ENCODE measurements around the gene TANGO6.

Gene TANGO6

DNA sequence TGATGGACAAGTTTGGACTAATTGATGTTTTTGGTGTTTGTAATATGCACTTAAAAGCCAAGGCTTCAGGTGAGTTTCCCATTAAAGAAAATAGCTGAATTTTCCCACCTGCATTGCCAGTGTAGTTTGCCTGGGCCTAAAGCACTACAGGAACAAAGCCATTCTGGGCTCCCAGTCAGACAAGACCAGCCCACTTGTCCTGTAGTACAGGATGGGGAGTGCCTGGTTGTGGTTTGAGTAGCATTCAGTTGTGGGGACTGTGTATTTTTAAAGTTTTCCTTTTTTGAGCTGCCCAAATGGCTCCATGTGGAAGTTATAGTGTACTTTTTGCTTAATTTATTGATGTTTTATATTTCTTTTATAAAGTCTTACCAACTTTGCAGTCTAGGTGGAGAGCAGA lies 91.7 kb downstream of the TANGO6 start:
- Histone ChIP-seq H3K4me3 (ENCODE audit: low read depth in 1 of 2, low read length in 1 of 2) (no peak overlapping the region), H3K27me3 (no peaks in the 10 kb centered on the region), H3K9me3 (no peaks in the 10 kb centered on the region), H3K36me3 (peaks cover 30% of the 10 kb centered on the region), H3K4me1 (ENCODE audit: control insufficient read depth in 1 of 2, insufficient read depth in 1 of 2, low read depth in 1 of 2, low read length in 1 of 2) (no peaks in the 10 kb centered on the region), H3K27ac (no peak overlapping the region)
- TF ChIP-seq, protein P1, sequence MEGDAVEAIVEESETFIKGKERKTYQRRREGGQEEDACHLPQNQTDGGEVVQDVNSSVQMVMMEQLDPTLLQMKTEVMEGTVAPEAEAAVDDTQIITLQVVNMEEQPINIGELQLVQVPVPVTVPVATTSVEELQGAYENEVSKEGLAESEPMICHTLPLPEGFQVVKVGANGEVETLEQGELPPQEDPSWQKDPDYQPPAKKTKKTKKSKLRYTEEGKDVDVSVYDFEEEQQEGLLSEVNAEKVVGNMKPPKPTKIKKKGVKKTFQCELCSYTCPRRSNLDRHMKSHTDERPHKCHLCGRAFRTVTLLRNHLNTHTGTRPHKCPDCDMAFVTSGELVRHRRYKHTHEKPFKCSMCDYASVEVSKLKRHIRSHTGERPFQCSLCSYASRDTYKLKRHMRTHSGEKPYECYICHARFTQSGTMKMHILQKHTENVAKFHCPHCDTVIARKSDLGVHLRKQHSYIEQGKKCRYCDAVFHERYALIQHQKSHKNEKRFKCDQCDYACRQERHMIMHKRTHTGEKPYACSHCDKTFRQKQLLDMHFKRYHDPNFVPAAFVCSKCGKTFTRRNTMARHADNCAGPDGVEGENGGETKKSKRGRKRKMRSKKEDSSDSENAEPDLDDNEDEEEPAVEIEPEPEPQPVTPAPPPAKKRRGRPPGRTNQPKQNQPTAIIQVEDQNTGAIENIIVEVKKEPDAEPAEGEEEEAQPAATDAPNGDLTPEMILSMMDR (IDR thresholded peaks at IDR 0.05), result no peak

DNA sequence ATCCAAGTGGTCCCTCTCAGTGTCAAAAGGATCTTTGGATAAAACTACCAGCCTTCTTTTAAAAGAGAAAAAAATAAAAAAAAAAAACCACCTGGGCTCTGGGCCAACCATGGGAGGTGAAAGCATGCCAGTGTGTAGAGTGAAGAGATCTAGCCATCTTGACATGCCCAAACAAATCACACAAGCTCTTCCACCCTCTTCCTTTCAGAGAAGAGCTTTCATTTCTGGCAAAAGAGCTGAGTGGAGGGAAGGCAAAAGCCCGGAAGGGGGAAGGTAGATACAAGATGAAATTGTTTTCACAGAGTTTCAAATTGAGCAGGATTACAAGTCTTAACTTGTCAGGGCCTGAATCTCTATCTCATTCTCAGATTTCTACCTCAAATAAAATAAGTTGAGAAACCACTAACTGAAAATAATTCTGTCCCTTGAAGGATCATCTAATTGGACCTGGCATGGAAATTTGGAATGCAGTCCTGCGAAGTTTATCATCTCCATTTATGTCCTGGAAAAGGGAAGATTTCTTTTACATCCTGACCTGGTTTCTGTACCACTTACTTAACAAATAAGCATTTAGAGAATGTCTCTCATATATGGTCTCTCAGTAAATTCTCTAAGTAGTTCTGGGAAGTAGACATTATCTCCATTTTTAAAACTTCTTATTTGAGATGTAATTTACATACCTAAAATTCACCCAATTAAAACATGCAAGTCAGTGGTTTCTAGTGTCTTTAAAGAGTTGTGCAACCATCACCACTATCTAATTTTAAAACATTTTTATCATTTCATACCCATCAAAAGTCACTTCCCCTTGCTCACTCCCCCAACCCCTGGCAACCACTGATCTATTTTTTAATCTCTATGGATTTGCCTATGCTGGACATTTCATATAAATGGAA lies 93.7 kb downstream of the TANGO6 start:
- Histone ChIP-seq H3K36me3 (peaks cover 12% of the 10 kb centered on the region), H3K4me1 (ENCODE audit: control insufficient read depth in 1 of 2, insufficient read depth in 1 of 2, low read depth in 1 of 2, low read length in 1 of 2) (no peaks in the 10 kb centered on the region), H3K27me3 (no peaks in the 10 kb centered on the region), H3K9me3 (no peaks in the 10 kb centered on the region), H3K27ac (no peak overlapping the region), H3K4me3 (ENCODE audit: low read depth in 1 of 2, low read length in 1 of 2) (no peak overlapping the region)
- TF ChIP-seq, protein P1 (IDR thresholded peaks at IDR 0.05), result no peak

DNA sequence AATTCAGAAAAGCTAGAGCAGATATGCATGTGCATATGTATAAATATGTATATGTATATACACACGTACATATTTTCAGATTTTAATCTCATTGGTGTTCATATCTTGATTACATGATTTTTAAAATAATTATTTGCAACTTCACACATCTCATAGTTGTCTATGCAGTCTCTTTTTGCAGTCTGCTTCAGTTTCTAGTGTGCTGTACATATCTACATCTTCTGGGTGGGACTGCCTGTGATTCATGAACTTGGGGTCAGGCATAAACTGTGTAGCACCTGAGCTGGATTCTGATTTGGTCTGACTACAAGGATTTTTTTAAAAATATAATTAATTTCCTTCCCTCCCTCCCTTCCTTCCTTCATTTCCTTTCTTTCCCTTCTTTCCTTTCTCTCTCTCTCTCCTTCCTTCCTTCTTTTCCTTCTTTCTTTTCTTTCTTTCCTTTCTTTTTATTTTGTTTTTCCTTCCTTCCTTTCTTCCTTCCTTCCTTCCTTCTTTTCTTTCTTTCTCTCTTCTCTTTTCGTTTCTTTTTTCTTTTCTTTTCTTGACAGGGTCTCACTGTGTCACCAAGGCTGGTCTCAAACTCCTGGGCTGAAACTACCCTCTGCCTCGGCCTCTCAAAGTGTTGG lies 96.5 kb downstream of the TANGO6 start:
- no peaks in the 10 kb centered on the region for H3K36me3 ChIP-seq
- no peaks in the 10 kb centered on the region for H3K9me3 ChIP-seq
- H3K4me1 ChIP-seq (ENCODE audit: control insufficient read depth in 1 of 2, insufficient read depth in 1 of 2, low read depth in 1 of 2, low read length in 1 of 2), result no peaks in the 10 kb centered on the region
- TF ChIP-seq, protein P1 (IDR thresholded peaks at IDR 0.05), result no peak
- no peaks in the 10 kb centered on the region for H3K27me3 ChIP-seq
- no peak overlapping the region for H3K4me3 ChIP-seq (ENCODE audit: low read depth in 1 of 2, low read length in 1 of 2)
- no peak overlapping the region for H3K27ac ChIP-seq

DNA sequence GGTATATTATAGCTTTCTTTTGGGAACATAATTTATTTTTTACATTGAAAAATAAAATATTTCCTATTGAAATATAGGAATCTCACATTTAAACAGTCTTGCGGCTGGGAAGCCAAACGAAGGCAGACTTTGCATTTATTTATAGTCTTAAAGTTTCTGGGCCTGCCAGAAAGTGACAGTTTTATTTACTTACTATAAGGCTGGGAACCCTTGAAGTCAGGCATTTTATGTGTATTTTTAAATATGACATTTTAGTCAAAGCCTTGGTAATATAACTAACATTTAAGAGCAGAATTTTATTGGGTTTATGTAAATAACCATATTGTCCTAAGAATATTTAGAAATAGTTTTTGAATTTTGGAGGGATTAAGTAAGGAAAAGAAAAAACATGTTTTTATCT lies 97.5 kb downstream of the TANGO6 start:
- Histone ChIP-seq H3K4me3 (ENCODE audit: low read depth in 1 of 2, low read length in 1 of 2) (no peak overlapping the region), H3K4me1 (ENCODE audit: control insufficient read depth in 1 of 2, insufficient read depth in 1 of 2, low read depth in 1 of 2, low read length in 1 of 2) (no peaks in the 10 kb centered on the region), H3K27me3 (no peaks in the 10 kb centered on the region), H3K27ac (no peak overlapping the region), H3K36me3 (no peaks in the 10 kb centered on the region), H3K9me3 (no peaks in the 10 kb centered on the region)
- TF ChIP-seq, protein P1 (IDR thresholded peaks at IDR 0.05), result no peak

DNA sequence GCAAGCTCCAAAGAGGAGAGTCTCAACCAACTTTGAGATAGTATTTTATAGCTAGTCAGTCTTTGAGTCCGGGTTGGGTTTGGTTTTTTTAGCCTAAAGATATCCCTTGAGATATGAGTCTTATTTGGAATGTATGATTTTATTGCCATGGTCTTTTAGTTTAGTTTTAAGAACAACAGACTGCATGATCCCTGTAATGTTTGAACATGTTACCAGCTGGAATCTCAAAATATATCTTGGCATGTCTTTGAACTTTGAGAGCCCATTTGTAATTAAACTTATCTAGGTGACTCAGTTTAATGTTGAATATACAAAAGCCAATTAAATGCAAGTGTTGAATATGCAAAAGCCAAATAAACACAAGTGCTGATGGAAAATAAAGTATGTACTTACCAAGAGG lies 100.6 kb downstream of the TANGO6 start:
- no peaks in the 10 kb centered on the region for H3K4me1 ChIP-seq (ENCODE audit: control insufficient read depth in 1 of 2, insufficient read depth in 1 of 2, low read depth in 1 of 2, low read length in 1 of 2)
- no peak overlapping the region for H3K4me3 ChIP-seq (ENCODE audit: low read depth in 1 of 2, low read length in 1 of 2)
- no peaks in the 10 kb centered on the region for H3K27me3 ChIP-seq
- no peak overlapping the region for H3K27ac ChIP-seq
- no peaks in the 10 kb centered on the region for H3K9me3 ChIP-seq
- H3K36me3 ChIP-seq, result no peaks in the 10 kb centered on the region
- TF ChIP-seq, protein P1 (IDR thresholded peaks at IDR 0.05), result no peak
